Endodermal cell (in vitro differentiated cells): Measurements from ENCODE around the gene HS3ST3B1. TPM values are rescaled to one million over a fixed set of nuclear protein-coding genes. Genes with fewer than 3 reads are reported as not detected.

ENCODE experiments used
- DNase-seq: peaks from one replicate; pipeline ENCODE4 v3.0.0-alpha.2; 2017
- H3K27ac ChIP-seq: 2 replicates; pipeline ENCODE4 v1.5.1; 2013; ENCODE audit warnings: mild to moderate bottlenecking, low read depth, low read length, moderate library complexity
- H3K27me3 ChIP-seq: 2 replicates; pipeline ENCODE4 v1.6.1; 2013; ENCODE audit warnings: mild to moderate bottlenecking, low read length, moderate library complexity; ENCODE audit not compliant: insufficient read depth, control insufficient read depth, poor library complexity, severe bottlenecking
- H3K36me3 ChIP-seq: 2 replicates; pipeline ENCODE4 v1.7.0; 2013; ENCODE audit warnings: mild to moderate bottlenecking, low read length, moderate library complexity; ENCODE audit not compliant: control insufficient read depth, insufficient read depth
- H3K4me1 ChIP-seq: one replicate; pipeline ENCODE4 v1.7.0; 2013; ENCODE audit warnings: low read length; ENCODE audit not compliant: control insufficient read depth, insufficient read depth
- H3K4me3 ChIP-seq: 2 replicates; pipeline ENCODE4 v1.5.1; 2013; ENCODE audit warnings: mild to moderate bottlenecking, low read length, moderate library complexity
- H3K9ac ChIP-seq: 2 replicates; pipeline ENCODE4 v1.6.1; 2013; ENCODE audit warnings: mild to moderate bottlenecking, low read length, moderate library complexity; ENCODE audit not compliant: poor library complexity, severe bottlenecking; ENCODE audit errors: extremely low read depth
- H3K9me3 ChIP-seq: 2 replicates; pipeline ENCODE4 v1.6.1; 2013; ENCODE audit warnings: mild to moderate bottlenecking, low read length, moderate library complexity; ENCODE audit not compliant: control insufficient read depth
- H3K27ac Mint-ChIP-seq: 2 replicates; pipeline ENCODE4 v1.8.0; 2020; ENCODE audit warnings: mixed read lengths
- H3K27me3 Mint-ChIP-seq: 2 replicates; pipeline ENCODE4 v1.8.0; 2021; ENCODE audit warnings: mild to moderate bottlenecking, mixed read lengths; ENCODE audit not compliant: insufficient read depth
- H3K36me3 Mint-ChIP-seq: 2 replicates; pipeline ENCODE4 v1.8.0; 2020; ENCODE audit warnings: low read depth, mixed read lengths
- H3K4me1 Mint-ChIP-seq: 2 replicates; pipeline ENCODE4 v1.8.0; 2020; ENCODE audit warnings: mixed read lengths
- H3K4me3 Mint-ChIP-seq: 2 replicates; pipeline ENCODE4 v1.8.0; 2020; ENCODE audit warnings: mild to moderate bottlenecking, moderate library complexity, mixed read lengths
- H3K9me3 Mint-ChIP-seq: 2 replicates; pipeline ENCODE4 v1.8.0; 2020; ENCODE audit warnings: mild to moderate bottlenecking, mixed read lengths
- WGBS, 2 experiments: methylation state at CpG; one replicate each; pipeline versions ENCODE4 v1.1.5 to v1.1.7; 2013; ENCODE audit warnings: missing lambda C conversion rate in 2 of 2, mixed read lengths in 1 of 2; ENCODE audit not compliant: insufficient coverage in 1 of 2, insufficient read length in 1 of 2; 5-methylcytosine and 5-hydroxymethylcytosine counted together
- total RNA-seq, 2 donors: library from RNA; stranded (reverse); fragmentation: NEBNext Ultra II Directional in 1 of 2; extraction: Animal tissue kit (Norgen Biotek cat#: 25700) in 1 of 2; gene quantifications; 2 replicates in 1 of 2; 3 replicates in 1 of 2; pipeline ENCODE4 v1.2.1, GENCODE V29; 2021
- TF ChIP-seq, protein P1 (sequence below): fragments of 200-600 bp; sonication (generic); conservative IDR thresholded peaks from 2 replicates; pipeline ENCODE4 v1.5.0; 2021; ENCODE audit warnings: antibody characterized with exemption, mild to moderate bottlenecking

The HS3ST3B1 gene
- total RNA-seq, 2 donors from 2014 or later: 5.6 to 6.9 TPM

DNA sequence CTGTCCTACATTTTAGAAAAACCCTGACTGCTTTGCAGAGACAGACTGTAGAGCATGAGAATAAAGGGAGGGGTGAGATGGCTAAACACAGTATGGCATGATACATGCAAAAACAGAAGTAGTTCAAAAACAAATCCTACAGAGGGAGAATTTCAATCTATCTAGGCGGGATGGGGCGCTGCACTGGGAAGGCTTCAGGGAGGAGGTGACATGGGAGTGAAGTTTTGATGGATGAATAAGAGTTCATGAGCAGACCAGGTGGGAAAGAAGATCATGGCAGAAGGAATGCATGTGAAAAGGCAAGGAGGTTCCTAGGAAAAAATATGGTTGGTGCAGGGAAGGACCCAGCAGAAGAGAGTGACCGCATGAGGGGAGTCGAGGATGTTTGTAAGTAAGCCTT lies 19.2 kb downstream of the HS3ST3B1 start:
- no peaks in the 10 kb centered on the region for H3K9me3 Mint-ChIP-seq

DNA sequence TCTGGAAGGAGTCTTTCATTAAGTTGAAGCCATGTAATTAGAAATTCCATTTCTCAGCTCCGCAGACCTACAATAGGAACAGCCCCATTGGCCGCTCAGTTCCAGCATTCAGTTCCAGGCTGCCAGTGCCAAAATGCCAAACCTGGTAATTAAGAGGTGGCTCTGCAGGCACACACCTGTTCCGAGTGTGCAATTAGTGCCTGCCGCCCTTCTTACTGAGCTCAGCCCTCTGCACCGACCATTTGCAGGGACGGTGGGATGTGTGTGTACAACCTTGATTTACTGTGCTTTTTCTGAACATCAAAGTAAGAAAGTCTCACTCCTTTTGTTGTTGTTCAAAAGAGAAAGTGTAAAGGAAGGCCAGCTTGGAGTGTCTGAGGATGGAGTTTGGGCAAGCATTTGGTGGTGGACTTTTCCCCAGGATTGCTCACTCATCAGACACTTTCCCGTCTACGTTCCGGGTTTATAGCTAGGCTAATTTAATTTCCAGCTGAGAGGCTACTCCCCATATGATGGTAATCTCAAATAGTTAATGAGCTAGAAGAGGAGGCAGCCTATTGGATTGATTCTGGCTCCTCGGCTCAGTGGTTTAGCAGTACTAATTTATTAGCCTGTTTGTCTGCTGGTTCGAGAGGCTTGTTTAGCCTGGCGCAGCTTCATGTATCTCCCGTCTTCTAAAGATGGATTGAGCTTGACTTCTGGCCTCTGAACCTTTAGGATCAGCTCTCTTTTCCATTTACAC lies 20.0 kb downstream of the HS3ST3B1 start:
- H3K9me3 Mint-ChIP-seq: no peaks in the 10 kb centered on the region
- no peak overlapping the region for H3K4me3 ChIP-seq
- H3K9ac ChIP-seq: no peak overlapping the region
- no peaks in the 10 kb centered on the region for H3K9me3 ChIP-seq
- no peaks in the 10 kb centered on the region for H3K36me3 ChIP-seq
- TF ChIP-seq, protein P1, sequence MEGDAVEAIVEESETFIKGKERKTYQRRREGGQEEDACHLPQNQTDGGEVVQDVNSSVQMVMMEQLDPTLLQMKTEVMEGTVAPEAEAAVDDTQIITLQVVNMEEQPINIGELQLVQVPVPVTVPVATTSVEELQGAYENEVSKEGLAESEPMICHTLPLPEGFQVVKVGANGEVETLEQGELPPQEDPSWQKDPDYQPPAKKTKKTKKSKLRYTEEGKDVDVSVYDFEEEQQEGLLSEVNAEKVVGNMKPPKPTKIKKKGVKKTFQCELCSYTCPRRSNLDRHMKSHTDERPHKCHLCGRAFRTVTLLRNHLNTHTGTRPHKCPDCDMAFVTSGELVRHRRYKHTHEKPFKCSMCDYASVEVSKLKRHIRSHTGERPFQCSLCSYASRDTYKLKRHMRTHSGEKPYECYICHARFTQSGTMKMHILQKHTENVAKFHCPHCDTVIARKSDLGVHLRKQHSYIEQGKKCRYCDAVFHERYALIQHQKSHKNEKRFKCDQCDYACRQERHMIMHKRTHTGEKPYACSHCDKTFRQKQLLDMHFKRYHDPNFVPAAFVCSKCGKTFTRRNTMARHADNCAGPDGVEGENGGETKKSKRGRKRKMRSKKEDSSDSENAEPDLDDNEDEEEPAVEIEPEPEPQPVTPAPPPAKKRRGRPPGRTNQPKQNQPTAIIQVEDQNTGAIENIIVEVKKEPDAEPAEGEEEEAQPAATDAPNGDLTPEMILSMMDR: no peak
- peaks cover 60% of the 10 kb centered on the region for H3K4me1 Mint-ChIP-seq
- H3K4me1 ChIP-seq: peaks cover 37% of the 10 kb centered on the region
- DNase-seq: peak; percentile 39
- 65 to 83% methylated on average over 9 to 13 of the region's 13 CpGs for WGBS, 2 experiments
- H3K27me3 Mint-ChIP-seq: peaks cover 75% of the 10 kb centered on the region
- no peak overlapping the region for H3K4me3 Mint-ChIP-seq
- no peak overlapping the region for H3K27ac Mint-ChIP-seq
- no peaks in the 10 kb centered on the region for H3K36me3 Mint-ChIP-seq
- no peak overlapping the region for H3K27ac ChIP-seq
- H3K27me3 ChIP-seq: peaks cover 34% of the 10 kb centered on the region

More for the DNA sequence above, 19.2 kb downstream of the HS3ST3B1 start:
- Mint-ChIP-seq H3K27ac (no peak overlapping the region), H3K27me3 (peaks cover 72% of the 10 kb centered on the region), H3K4me1 (peaks cover 55% of the 10 kb centered on the region), H3K4me3 (no peak overlapping the region), H3K36me3 (no peaks in the 10 kb centered on the region)
- Histone ChIP-seq H3K4me1 (peaks cover 37% of the 10 kb centered on the region), H3K9me3 (no peaks in the 10 kb centered on the region), H3K27ac (no peak overlapping the region), H3K27me3 (peaks cover 34% of the 10 kb centered on the region), H3K4me3 (no peak overlapping the region), H3K36me3 (no peaks in the 10 kb centered on the region), H3K9ac (no peak overlapping the region)
- DNase-seq: peak; percentile 31
- TF ChIP-seq, protein P1: no peak
- 96 to 97% methylated on average over 4 of the region's 4 CpGs for WGBS, 2 experiments

DNA sequence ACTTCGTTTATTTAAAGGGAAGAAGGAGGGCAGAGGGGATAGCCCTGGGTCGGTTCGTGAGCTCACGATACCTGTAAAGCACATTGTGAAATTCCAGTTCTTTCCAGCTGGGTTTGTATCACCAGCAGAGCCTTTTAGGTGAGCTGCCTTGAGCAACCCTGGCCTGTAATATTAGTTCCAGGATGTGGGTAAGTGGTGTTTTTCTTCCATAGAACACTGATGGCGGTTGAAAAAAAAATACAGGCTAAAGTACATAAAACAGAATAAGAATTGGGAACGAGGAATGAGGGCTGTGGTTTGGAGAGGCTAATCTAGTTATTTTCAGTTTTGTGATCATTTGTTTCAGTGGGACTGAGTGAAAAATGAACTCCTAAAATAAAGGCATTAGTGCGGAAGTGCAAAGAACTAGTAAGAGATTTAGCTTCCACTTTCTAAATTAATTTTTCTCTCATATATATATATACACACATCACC lies 20.6 kb downstream of the HS3ST3B1 start:
- no peaks in the 10 kb centered on the region for H3K9me3 Mint-ChIP-seq
- Histone ChIP-seq H3K36me3 (no peaks in the 10 kb centered on the region), H3K9me3 (no peaks in the 10 kb centered on the region), H3K9ac (no peak overlapping the region), H3K27ac (no peak overlapping the region), H3K4me1 (peaks cover 31% of the 10 kb centered on the region), H3K27me3 (peaks cover 34% of the 10 kb centered on the region), H3K4me3 (no peak overlapping the region)
- 78 to 85% methylated on average over 4 to 6 of the region's 7 CpGs for WGBS, 2 experiments
- H3K4me1 Mint-ChIP-seq: peaks cover 57% of the 10 kb centered on the region
- TF ChIP-seq, protein P1: no peak
- H3K27me3 Mint-ChIP-seq: peaks cover 79% of the 10 kb centered on the region
- no peaks in the 10 kb centered on the region for H3K36me3 Mint-ChIP-seq
- no peak overlapping the region for H3K27ac Mint-ChIP-seq
- no peak overlapping the region for H3K4me3 Mint-ChIP-seq
- DNase-seq: peak; percentile 27
